C4-2B (cell line): ENCODE results near the gene SUN5.

ENCODE experiments used
- H3K27ac ChIP-seq: fragments of 450-650 bp; 2 replicates; pipeline ENCODE4 v1.5.1; 2017
- CTCF ChIP-seq: fragments of 450-650 bp; conservative IDR thresholded peaks from 2 replicates; pipeline ENCODE4 v1.5.1; 2017; ENCODE audit warnings: mild to moderate bottlenecking
- ZFX ChIP-seq: fragments of 450-650 bp; IDR thresholded peaks from 2 replicates; pipeline ENCODE4 v1.6.1; 2017

SUN5 gene

GRCh38 chr20:33042430-33042829 lies 38.2 kb upstream of the SUN5 start:
- TF ChIP-seq ZFX (no peak), CTCF (no peak)
- no peak overlapping the region for H3K27ac ChIP-seq

DNA sequence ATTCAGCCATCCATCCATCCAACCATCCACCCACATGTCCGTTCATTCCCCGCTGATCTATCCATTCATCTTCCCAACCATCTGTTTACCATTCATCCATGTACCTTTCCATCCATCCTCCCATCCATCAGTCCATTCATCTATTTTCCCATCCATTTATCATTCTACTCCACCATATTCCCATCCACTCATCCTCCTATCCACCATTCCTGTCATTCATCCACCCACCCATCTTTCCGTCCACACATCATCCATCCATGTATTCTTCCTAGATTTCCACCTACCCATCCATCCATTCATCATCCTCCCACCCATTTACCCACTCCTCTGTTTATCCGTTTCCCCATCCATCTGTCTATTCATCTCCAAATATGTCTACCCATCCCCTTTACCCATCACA lies 34.0 kb upstream of the SUN5 start:
- no peak for TF ChIP-seq ZFX
- TF ChIP-seq CTCF: no peak
- no peak overlapping the region for H3K27ac ChIP-seq

DNA sequence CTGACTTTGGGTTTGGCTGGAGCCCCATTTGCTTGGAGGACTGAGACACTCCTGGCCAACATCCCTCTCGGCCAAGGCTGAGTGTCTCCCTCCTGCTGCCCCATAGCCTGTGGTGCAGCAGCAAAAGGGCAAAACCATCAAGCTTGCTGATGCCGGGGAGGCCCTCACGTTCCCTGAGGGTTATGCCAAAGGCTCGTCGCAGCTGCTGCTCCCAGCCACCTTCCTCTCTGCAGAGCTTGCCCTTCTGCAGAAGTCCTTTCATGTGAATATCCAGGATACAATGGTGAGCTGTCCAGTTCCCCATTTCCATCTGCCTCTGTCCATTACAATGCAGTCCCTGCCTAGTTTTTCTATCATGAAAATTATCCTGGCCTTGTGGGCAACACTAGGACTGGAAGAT lies 33.2 kb upstream of the SUN5 start:
- TF ChIP-seq CTCF: no peak
- no peak for TF ChIP-seq ZFX
- no peak overlapping the region for H3K27ac ChIP-seq

GRCh38 chr20:33034901-33035492 lies 30.8 kb upstream of the SUN5 start:
- TF ChIP-seq CTCF: no peak
- TF ChIP-seq ZFX: no peak

DNA sequence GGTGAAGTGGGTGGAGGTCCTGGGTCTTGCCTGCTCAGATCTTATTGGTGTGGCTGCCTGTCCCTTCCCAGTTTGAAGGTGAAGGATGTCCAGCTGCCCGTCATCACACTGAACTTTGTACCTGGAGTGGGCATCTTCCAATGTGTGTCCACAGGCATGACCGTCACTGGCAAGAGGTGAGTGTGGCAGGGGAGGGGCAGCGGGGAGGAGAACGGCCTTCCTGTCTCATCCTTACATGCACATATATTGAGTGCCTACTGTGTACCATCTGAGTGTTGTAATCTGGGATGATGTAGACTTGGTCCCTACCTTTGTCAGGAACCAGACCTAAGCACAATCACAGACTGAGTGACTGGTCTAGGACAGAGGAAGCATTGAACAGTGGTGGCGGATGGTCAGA lies 29.9 kb upstream of the SUN5 start:
- H3K27ac ChIP-seq: no peak overlapping the region
- no peak for TF ChIP-seq ZFX
- TF ChIP-seq CTCF: no peak

More at GRCh38 chr20:33034901-33035492, 30.8 kb upstream of the SUN5 start:
- no peak overlapping the region for H3K27ac ChIP-seq

DNA sequence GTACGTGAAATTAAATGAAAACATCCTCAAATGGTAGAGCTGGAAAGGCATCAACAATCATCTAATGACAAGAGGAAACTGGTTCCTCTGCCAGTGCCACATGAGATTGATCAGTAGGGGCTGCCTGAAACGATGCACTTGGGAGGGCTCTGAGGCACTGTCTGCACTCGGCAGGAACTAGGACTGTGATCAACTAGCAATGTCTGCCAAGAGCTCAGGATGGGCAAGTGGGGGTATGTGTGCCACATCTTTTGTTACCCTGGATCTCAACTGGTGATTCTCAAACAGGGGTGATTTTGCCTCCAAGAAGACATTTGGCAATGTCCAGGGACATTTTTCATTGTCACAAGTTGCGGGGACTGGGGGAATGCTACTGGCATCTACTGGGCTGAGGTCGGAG lies 29.1 kb upstream of the SUN5 start:
- TF ChIP-seq CTCF (no peak), ZFX (no peak)
- no peak overlapping the region for H3K27ac ChIP-seq

- TF ChIP-seq CTCF (no peak), ZFX (no peak)
- no peak overlapping the region for H3K27ac ChIP-seq
Observed at GRCh38 chr20:33032555-33032954, 28.3 kb upstream of the SUN5 start.
